RWPE2 (cell line): ENCODE results near the gene ATP6V0A1.

Source experiments
- ATAC-seq: fragments of 200-7000 bp; cut with Tn5 transposase; 3 replicates; pipeline ENCODE4 v1.9.1; 2021; ENCODE audit warnings: low read depth
- DNase-seq: peaks from one replicate; pipeline ENCODE4 v3.0.0-alpha.2; 2020; ENCODE audit warnings: low spot score
- H3K27ac ChIP-seq: fragments of 450-650 bp; 2 replicates; pipeline ENCODE4 v1.5.1; 2017; ENCODE audit warnings: mild to moderate bottlenecking; ENCODE audit not compliant: poor library complexity, severe bottlenecking
- H3K27me3 ChIP-seq: fragments of 250-450 bp; sonication (Bioruptor Pico); 2 replicates; pipeline ENCODE4 v1.5.1; 2021; ENCODE audit warnings: mild to moderate bottlenecking, moderate library complexity; ENCODE audit not compliant: insufficient read depth, poor library complexity, severe bottlenecking
- H3K36me3 ChIP-seq: fragments of 250-450 bp; sonication (Bioruptor Pico); 2 replicates; pipeline ENCODE4 v1.5.1; 2020; ENCODE audit warnings: low read depth, mild to moderate bottlenecking, moderate library complexity
- H3K4me1 ChIP-seq: fragments of 250-450 bp; sonication (Bioruptor Pico); 2 replicates; pipeline ENCODE4 v1.5.1; 2021; ENCODE audit warnings: mild to moderate bottlenecking, moderate library complexity; ENCODE audit not compliant: insufficient read depth, poor library complexity, severe bottlenecking
- H3K4me3 ChIP-seq: fragments of 250-450 bp; sonication (Bioruptor Pico); 2 replicates; pipeline ENCODE4 v1.5.1; 2021; ENCODE audit warnings: mild to moderate bottlenecking, moderate library complexity; ENCODE audit not compliant: severe bottlenecking
- H3K9me3 ChIP-seq: fragments of 250-450 bp; sonication (Bioruptor Pico); 2 replicates; pipeline ENCODE4 v1.5.1; 2021; ENCODE audit warnings: mild to moderate bottlenecking, moderate library complexity; ENCODE audit not compliant: severe bottlenecking
- TF ChIP-seq, protein P1 (sequence below): fragments of 450-650 bp; IDR thresholded peaks from one replicate; pipeline ENCODE4 v1.5.1; 2017; ENCODE audit warnings: mild to moderate bottlenecking, moderate library complexity; ENCODE audit not compliant: poor library complexity, severe bottlenecking

Gene ATP6V0A1

DNA sequence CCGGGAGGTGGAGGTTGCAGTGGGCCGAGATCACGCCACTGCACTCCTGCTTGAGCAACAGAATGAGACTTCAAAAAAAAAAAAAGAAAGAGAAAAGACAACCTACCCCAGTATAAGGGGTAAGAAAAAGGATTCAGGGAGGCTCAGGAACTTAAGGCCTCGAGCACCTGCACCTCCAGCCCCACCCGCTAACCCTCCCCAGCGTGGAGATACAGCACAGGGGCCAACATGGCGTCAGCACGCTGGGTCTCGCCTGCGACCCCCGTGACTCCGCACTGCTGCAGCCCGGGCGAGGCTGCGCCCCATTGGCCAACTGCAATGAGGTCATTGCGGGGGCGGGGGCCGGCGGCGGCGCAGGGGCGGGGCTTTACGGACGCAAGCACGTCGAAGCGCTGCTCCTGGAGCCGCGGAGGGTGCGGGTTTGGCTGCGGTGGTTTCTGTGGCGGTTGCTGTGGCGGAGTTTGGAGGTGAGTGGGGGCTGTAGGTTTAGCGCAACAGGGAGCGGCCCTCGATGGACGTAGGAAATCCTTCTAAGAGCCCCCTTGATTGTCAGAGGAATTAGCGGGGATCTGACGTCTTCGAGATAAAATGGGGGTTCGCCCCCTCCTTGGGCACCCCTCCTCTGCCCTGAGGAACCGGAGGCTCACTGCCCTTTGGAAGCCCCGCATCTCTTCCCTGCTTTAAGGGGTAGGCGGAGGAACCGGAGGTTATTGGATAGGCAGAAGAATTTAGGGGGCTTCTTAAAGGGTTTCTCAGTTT is at the start of gene ATP6V0A1:
ATP6V0A1 (plus strand) TSS at position 382 of the 759 bp plus-strand sequence. CDS start 2,017 bp downstream, outside the sequence.
- peaks cover 22% of the 10 kb centered on the region for H3K36me3 ChIP-seq
- peak; percentile 84 for ATAC-seq
- no peaks in the 10 kb centered on the region for H3K27me3 ChIP-seq
- H3K4me3 ChIP-seq, result peak within 1 kb of the TSS; percentile 51
- TF ChIP-seq, protein P1, sequence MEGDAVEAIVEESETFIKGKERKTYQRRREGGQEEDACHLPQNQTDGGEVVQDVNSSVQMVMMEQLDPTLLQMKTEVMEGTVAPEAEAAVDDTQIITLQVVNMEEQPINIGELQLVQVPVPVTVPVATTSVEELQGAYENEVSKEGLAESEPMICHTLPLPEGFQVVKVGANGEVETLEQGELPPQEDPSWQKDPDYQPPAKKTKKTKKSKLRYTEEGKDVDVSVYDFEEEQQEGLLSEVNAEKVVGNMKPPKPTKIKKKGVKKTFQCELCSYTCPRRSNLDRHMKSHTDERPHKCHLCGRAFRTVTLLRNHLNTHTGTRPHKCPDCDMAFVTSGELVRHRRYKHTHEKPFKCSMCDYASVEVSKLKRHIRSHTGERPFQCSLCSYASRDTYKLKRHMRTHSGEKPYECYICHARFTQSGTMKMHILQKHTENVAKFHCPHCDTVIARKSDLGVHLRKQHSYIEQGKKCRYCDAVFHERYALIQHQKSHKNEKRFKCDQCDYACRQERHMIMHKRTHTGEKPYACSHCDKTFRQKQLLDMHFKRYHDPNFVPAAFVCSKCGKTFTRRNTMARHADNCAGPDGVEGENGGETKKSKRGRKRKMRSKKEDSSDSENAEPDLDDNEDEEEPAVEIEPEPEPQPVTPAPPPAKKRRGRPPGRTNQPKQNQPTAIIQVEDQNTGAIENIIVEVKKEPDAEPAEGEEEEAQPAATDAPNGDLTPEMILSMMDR, result no peak
- H3K4me1 ChIP-seq, result peaks cover 32% of the 10 kb centered on the region
- peak within 1 kb of the TSS; percentile 55 for H3K27ac ChIP-seq
- no peaks in the 10 kb centered on the region for H3K9me3 ChIP-seq
- peak; percentile 88 for DNase-seq

DNA sequence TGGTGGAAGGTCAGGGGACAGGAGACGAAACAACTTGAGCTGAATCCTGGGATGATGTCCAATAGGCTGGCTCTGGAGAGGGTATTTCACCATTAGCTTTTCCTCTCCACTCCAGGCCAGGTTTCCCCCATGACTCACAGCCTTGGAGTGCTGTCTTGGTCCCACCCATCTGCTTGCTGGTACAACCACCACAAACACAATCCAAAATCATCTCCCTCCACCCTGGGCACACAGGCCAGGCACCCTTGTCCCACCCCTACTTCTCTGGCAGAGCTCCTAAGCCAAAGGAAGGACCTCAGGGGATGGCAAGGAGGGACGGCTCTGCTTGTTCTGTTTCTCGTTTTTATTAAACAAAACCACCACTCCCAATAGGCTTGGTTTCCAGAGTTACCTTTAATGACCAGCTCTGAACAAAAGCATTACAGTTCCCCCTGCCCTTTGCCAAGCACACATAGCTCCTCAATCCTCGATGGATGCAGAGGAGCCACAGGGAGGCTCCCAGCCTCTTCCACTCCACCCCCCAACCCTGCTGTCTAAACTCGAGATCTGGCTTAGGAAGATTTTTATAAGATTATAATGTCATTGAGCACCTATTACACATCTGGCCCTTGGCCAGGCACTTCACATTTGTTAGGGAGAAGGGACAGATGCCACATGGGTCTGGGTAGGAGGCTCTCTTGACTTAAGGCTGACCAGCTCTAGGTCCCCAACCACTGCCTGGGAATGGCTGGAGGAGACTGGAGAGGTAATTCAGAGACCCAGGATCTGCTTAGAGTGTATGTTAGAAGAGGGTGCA is 49.0 kb upstream of the ATP6V0A1 start:
- DNase-seq (peak; percentile 79), ATAC-seq (peak; percentile 78)
- Histone ChIP-seq H3K4me3 (no peak overlapping the region), H3K27me3 (no peaks in the 10 kb centered on the region), H3K4me1 (peaks cover 45% of the 10 kb centered on the region), H3K9me3 (no peaks in the 10 kb centered on the region), H3K27ac (peak overlapping the region; percentile 94), H3K36me3 (peaks cover 40% of the 10 kb centered on the region)
- TF ChIP-seq, protein P1, result no peak

DNA sequence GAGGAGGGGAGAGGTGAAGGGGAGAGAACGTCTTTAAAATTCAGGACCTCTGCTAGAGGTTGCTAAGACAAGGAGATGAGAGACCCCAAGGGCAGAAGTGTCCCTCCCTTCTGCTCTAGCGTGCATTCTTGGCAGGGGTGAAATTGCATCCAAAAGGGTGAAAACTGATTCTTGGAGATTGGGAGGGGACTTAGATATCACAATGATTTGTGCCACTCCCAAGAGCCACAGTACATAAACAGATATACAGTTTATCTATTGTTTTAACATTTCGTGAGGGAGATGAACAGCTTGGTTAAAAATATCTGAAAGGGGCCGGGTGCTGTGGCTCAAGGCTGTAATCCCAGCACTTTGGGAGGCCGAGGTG is 48.4 kb upstream of the ATP6V0A1 start:
- ATAC-seq, result no peak
- DNase-seq, result no peak
- Histone ChIP-seq H3K36me3 (peaks cover 34% of the 10 kb centered on the region), H3K27me3 (no peaks in the 10 kb centered on the region), H3K4me3 (no peak overlapping the region), H3K9me3 (no peaks in the 10 kb centered on the region), H3K27ac (peak overlapping the region; percentile 94), H3K4me1 (peaks cover 45% of the 10 kb centered on the region)
- TF ChIP-seq, protein P1, result no peak

DNA sequence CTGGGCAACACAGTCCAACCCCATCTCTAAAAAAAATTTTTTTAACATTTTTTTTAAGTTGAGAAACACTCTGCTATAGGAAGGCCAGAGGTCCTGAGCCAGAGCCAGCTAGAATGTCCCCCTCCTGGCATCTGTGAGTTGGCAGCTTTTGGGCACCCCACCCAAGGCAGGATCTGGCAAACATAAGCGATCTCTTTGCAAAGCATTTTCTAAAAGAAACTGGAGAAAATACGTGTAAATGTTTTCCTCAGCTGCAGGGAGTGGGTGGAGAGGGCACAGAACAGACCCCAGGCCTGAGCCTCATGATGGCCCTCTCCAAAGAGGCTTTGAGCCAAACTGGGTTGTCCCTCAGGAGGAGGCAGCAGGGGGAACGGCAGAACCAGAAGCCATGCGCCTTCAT is 47.3 kb upstream of the ATP6V0A1 start:
- Histone ChIP-seq H3K9me3 (no peaks in the 10 kb centered on the region), H3K4me1 (peaks cover 49% of the 10 kb centered on the region), H3K4me3 (no peak overlapping the region), H3K27me3 (no peaks in the 10 kb centered on the region), H3K36me3 (peaks cover 31% of the 10 kb centered on the region), H3K27ac (peak overlapping the region; percentile 94)
- TF ChIP-seq, protein P1, result no peak
- DNase-seq (no peak), ATAC-seq (no peak)
